ENCODE results near the gene CLEC16A.
A peak's percentile ranks its signal among the peaks of the same experiment; 100 is the strongest.

The CLEC16A gene

GRCh38 chr16:10911267-10911666, 33.1 kb upstream of the CLEC16A start:
- Histone ChIP-seq H3K27me3 (ENCODE audit: insufficient read depth, poor library complexity, severe bottlenecking) (no peaks in the 10 kb centered on the region), H3K27ac (replicated peaks) (no peak overlapping the region), H3K4me3 (replicated peaks; ENCODE audit: insufficient read depth, low read length) (no peak overlapping the region)
- no peak for TF ChIP-seq SPI1 (IDR thresholded peaks at IDR 0.05; ENCODE audit: borderline replicate concordance, low read depth)
- no peak for TF ChIP-seq POLR2AphosphoS5 (IDR thresholded peaks at IDR 0.05; ENCODE audit: low read depth)
- TF ChIP-seq GABPA (IDR thresholded peaks at IDR 0.05; ENCODE audit: low read depth) = no peak
- TF ChIP-seq, protein P1, sequence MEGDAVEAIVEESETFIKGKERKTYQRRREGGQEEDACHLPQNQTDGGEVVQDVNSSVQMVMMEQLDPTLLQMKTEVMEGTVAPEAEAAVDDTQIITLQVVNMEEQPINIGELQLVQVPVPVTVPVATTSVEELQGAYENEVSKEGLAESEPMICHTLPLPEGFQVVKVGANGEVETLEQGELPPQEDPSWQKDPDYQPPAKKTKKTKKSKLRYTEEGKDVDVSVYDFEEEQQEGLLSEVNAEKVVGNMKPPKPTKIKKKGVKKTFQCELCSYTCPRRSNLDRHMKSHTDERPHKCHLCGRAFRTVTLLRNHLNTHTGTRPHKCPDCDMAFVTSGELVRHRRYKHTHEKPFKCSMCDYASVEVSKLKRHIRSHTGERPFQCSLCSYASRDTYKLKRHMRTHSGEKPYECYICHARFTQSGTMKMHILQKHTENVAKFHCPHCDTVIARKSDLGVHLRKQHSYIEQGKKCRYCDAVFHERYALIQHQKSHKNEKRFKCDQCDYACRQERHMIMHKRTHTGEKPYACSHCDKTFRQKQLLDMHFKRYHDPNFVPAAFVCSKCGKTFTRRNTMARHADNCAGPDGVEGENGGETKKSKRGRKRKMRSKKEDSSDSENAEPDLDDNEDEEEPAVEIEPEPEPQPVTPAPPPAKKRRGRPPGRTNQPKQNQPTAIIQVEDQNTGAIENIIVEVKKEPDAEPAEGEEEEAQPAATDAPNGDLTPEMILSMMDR (IDR thresholded peaks at IDR 0.05; ENCODE audit: insufficient read depth, low read length) = no peak
- TF ChIP-seq, protein P2, sequence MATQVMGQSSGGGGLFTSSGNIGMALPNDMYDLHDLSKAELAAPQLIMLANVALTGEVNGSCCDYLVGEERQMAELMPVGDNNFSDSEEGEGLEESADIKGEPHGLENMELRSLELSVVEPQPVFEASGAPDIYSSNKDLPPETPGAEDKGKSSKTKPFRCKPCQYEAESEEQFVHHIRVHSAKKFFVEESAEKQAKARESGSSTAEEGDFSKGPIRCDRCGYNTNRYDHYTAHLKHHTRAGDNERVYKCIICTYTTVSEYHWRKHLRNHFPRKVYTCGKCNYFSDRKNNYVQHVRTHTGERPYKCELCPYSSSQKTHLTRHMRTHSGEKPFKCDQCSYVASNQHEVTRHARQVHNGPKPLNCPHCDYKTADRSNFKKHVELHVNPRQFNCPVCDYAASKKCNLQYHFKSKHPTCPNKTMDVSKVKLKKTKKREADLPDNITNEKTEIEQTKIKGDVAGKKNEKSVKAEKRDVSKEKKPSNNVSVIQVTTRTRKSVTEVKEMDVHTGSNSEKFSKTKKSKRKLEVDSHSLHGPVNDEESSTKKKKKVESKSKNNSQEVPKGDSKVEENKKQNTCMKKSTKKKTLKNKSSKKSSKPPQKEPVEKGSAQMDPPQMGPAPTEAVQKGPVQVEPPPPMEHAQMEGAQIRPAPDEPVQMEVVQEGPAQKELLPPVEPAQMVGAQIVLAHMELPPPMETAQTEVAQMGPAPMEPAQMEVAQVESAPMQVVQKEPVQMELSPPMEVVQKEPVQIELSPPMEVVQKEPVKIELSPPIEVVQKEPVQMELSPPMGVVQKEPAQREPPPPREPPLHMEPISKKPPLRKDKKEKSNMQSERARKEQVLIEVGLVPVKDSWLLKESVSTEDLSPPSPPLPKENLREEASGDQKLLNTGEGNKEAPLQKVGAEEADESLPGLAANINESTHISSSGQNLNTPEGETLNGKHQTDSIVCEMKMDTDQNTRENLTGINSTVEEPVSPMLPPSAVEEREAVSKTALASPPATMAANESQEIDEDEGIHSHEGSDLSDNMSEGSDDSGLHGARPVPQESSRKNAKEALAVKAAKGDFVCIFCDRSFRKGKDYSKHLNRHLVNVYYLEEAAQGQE (IDR thresholded peaks at IDR 0.05; ENCODE audit: insufficient replicate concordance, low read depth) = no peak
- no peak for DNase-seq (ENCODE audit: low read depth in 1 of 2, low spot score in 1 of 2)

DNA sequence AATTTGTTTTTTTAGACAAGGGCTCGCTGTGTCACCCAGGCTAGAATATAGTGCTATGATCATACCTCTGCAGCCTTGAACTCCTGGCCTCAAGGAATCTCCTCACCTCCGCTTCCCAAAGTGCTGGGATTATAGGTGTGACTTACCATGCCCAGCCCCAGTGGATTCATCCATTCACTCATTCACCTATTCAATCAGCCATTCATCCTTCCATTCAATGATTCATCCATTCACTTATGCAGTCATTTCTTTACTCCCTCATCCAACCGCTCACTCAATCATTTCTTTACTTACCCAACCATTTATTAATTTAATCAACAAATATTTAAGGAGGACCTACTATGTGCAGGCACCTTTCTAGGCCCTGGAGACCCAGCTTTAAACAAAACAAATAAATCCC, 27.8 kb upstream of the CLEC16A start:
- no peak for DNase-seq (ENCODE audit: low read depth in 1 of 2, low spot score in 1 of 2)
- Histone ChIP-seq H3K4me3 (replicated peaks; ENCODE audit: insufficient read depth, low read length) (no peak overlapping the region), H3K27ac (replicated peaks) (no peak overlapping the region), H3K27me3 (ENCODE audit: insufficient read depth, poor library complexity, severe bottlenecking) (no peaks in the 10 kb centered on the region)
- TF ChIP-seq, protein P2 (IDR thresholded peaks at IDR 0.05; ENCODE audit: insufficient replicate concordance, low read depth) = no peak
- TF ChIP-seq SPI1 (IDR thresholded peaks at IDR 0.05; ENCODE audit: borderline replicate concordance, low read depth) (no peak), POLR2AphosphoS5 (IDR thresholded peaks at IDR 0.05; ENCODE audit: low read depth) (no peak), GABPA (IDR thresholded peaks at IDR 0.05; ENCODE audit: low read depth) (no peak)
- TF ChIP-seq, protein P1 (IDR thresholded peaks at IDR 0.05; ENCODE audit: insufficient read depth, low read length) = no peak

DNA sequence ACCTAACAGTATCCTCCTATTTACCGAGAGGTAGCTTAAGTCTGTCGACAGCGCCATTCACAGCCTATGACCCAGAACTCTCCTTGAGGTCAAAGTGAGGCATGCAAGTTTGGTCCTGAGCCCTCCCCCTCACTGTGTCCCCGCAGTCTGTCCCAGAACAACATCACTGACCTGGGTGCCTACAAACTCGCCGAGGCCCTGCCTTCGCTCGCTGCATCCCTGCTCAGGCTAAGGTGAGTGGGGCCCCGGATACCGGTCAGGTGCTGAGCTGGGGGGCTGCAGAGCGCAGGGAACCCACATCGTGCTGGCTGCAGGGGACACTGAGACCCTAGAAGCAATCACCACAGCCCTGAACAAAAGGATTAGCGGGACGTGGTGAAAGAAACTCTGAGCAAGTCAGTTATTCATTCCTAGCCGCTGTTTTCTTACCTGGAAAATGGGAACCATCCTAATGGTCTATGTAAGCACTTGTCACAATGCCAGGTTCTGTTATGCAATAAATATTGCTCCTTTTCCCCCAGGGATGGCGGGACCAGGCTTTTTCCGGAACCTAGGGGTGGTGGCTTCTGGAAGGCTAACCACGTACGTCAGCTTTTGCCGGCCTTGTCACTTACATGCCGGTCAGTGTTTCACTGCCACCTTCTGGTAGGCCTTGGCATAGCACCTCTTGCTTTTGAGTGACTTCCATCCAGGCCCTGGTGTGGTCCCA, 25.9 kb upstream of the CLEC16A start:
- DNase-seq (ENCODE audit: low read depth in 1 of 2, low spot score in 1 of 2) = peak; percentile 75 to 85
- Histone ChIP-seq H3K27me3 (ENCODE audit: insufficient read depth, poor library complexity, severe bottlenecking) (no peaks in the 10 kb centered on the region), H3K27ac (replicated peaks) (no peak overlapping the region), H3K4me3 (replicated peaks; ENCODE audit: insufficient read depth, low read length) (no peak overlapping the region)
- no peak for TF ChIP-seq GABPA (IDR thresholded peaks at IDR 0.05; ENCODE audit: low read depth)
- TF ChIP-seq, protein P1 (IDR thresholded peaks at IDR 0.05; ENCODE audit: insufficient read depth, low read length) = peak; percentile 100

GRCh38 chr16:10919003-10919351, 25.4 kb upstream of the CLEC16A start:
- H3K27me3 ChIP-seq (ENCODE audit: insufficient read depth, poor library complexity, severe bottlenecking) = no peaks in the 10 kb centered on the region
- no peak overlapping the region for H3K4me3 ChIP-seq (replicated peaks; ENCODE audit: insufficient read depth, low read length)
- TF ChIP-seq GABPA (IDR thresholded peaks at IDR 0.05; ENCODE audit: low read depth) (no peak), SPI1 (IDR thresholded peaks at IDR 0.05; ENCODE audit: borderline replicate concordance, low read depth) (no peak), POLR2AphosphoS5 (IDR thresholded peaks at IDR 0.05; ENCODE audit: low read depth) (no peak)
- TF ChIP-seq, protein P1 (IDR thresholded peaks at IDR 0.05; ENCODE audit: insufficient read depth, low read length) = no peak
- TF ChIP-seq, protein P2 (IDR thresholded peaks at IDR 0.05; ENCODE audit: insufficient replicate concordance, low read depth) = no peak
- no peak overlapping the region for H3K27ac ChIP-seq (replicated peaks)
- no peak for DNase-seq (ENCODE audit: low read depth in 1 of 2, low spot score in 1 of 2)

Measured in HL-60 (cell line).